RWPE1 (cell line): Measurements from ENCODE around the gene AVP.
"Not testable (repeated sequence)": the region's sequence is repeated elsewhere in the genome, so short reads cannot be mapped to it uniquely, and the experiment has no call there.

Experiments used
- CTCF ChIA-PET: fragments of 350-600 bp; sonication (Branson Sonifier 250); formaldehyde crosslinking; extraction: SDS; loops from one replicate; lab custom pipeline; 2021; lab: Yijun Ruan, JAX
- POLR2A ChIA-PET: fragments of 400-600 bp; formaldehyde crosslinking; extraction: SDS; loops from one replicate; lab custom pipeline; 2020; ENCODE audit warnings: antibody characterized with exemption; ENCODE audit not compliant: low non-redundant PET; lab: Yijun Ruan, JAX
- DNase-seq: peaks from one replicate; pipeline ENCODE4 v3.0.0; 2012; ENCODE audit warnings: low spot score
- H3K27ac ChIP-seq: fragments of 450-650 bp; 2 replicates; pipeline ENCODE4 v1.5.1; 2017
- TF ChIP-seq, protein P1 (sequence below): fragments of 450-650 bp; conservative IDR thresholded peaks from 2 replicates; pipeline ENCODE4 v1.5.1; 2017; ENCODE audit warnings: low read depth, mild to moderate bottlenecking

AVP gene

DNA sequence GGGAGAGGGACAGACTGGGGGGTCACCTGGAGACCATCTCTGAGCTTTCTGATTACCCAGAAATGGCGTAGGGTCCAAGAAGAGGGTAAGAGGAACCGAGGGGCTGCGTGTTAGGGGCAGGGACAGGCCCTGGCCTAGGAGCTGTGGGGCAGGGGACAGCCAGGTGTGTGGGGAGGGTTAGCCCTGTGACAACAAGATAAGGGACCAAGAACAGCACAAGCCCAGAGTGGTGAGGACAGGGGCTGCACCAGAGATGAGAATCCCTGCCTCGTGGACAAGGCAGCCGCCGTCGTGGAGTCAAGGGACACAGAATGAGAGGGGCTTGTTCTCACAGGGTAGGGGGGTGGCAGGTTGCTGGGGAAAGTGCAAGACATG, 449 bp upstream of the AVP start:
- H3K27ac ChIP-seq, result no peak overlapping the region
- CTCF ChIA-PET, result interaction anchor here (0.6 kb wide), 1 partner anchor 1507 kb away, joined by 3 read pairs; no protein-coding TSS in a partner anchor
- TF ChIP-seq, protein P1, sequence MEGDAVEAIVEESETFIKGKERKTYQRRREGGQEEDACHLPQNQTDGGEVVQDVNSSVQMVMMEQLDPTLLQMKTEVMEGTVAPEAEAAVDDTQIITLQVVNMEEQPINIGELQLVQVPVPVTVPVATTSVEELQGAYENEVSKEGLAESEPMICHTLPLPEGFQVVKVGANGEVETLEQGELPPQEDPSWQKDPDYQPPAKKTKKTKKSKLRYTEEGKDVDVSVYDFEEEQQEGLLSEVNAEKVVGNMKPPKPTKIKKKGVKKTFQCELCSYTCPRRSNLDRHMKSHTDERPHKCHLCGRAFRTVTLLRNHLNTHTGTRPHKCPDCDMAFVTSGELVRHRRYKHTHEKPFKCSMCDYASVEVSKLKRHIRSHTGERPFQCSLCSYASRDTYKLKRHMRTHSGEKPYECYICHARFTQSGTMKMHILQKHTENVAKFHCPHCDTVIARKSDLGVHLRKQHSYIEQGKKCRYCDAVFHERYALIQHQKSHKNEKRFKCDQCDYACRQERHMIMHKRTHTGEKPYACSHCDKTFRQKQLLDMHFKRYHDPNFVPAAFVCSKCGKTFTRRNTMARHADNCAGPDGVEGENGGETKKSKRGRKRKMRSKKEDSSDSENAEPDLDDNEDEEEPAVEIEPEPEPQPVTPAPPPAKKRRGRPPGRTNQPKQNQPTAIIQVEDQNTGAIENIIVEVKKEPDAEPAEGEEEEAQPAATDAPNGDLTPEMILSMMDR, result no peak
- POLR2A ChIA-PET, result no interaction called here
- DNase-seq, result no peak

DNA sequence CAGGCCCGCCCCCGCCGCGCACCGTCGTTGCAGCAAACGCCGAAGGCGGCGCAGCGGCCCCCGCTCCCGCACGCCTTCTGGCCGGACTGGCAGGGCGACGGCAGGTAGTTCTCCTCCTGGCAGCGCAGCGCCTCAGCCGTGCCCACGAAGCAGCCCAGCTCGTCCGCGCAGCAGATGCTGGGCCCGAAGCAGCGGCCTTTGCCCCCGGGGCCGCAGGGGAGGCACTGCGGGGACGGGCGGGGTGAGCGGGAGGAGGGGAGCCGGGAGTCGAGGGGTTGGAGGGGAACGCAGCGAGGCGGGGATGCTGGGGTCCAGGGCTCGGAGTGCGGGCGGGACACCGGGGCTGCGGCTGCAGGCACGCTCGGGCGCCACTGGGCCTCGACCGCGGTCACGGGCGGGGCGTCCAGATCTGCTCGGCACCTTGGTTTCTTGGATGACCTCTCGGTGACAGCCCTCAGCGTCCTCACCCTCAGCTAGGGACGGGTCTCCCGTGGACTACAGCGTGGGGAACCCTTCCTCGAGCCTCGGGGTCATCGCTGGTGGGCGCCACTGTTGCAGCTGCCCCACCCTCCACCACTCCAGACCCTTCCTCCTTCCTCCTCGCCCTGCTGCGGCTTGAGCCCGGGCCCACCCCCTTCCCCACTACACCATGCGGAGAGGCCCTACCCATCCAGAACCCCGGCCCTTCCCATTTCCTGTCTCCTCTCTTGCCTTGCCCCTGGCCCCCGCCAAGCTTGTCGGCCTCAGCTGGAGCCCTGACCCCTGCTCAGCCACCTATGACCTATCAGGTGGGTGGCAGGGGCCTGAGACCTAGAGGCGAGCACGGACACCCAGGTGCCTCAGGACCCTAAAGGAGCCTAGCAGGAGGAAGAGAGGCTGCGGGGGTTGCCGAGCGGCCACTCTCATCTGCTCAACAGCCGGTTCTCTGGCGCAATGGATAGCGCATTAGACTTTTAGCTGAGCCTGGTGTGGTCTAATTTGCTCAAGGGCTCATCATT, 1.3 kb downstream of the AVP start:
- DNase-seq, result no peak
- ChIA-PET CTCF (interaction anchor here (0.7 kb wide), 1 partner anchor 30 kb away, joined by 7 read pairs; no protein-coding TSS in a partner anchor), POLR2A (no interaction called here)
- TF ChIP-seq, protein P1, result no peak
- H3K27ac ChIP-seq, result no peak overlapping the region

GRCh38 chr20:3082306-3082951, 2.1 kb downstream of the AVP start:
- CTCF ChIA-PET, result no interaction called here

GRCh38 chr20:3081641-3082040, 2.9 kb downstream of the AVP start:
- no peak for DNase-seq
- H3K27ac ChIP-seq, result no peak overlapping the region
- TF ChIP-seq, protein P1, result no peak
- ChIA-PET POLR2A (no interaction called here), CTCF (no interaction called here)

More at GRCh38 chr20:3082306-3082951, 2.1 kb downstream of the AVP start:
- TF ChIP-seq, protein P1, result no peak
- POLR2A ChIA-PET, result no interaction called here
- no peak for DNase-seq
- H3K27ac ChIP-seq, result no peak overlapping the region

- TF ChIP-seq, protein P1, result no peak
- no peak overlapping the region for H3K27ac ChIP-seq
- ChIA-PET POLR2A (no interaction called here), CTCF (no interaction called here)
- DNase-seq, result no peak
Measured at GRCh38 chr20:3080939-3081388, 3.6 kb downstream of the AVP start.

- H3K27ac ChIP-seq, result no peak overlapping the region
- CTCF ChIA-PET, result interaction anchor here (0.6 to 1.7 kb wide), 5 partner anchors 24 to 93 kb away, joined by 3 to 6 read pairs (median 4); no protein-coding TSS in a partner anchor
Measured at GRCh38 chr20:3077618-3078134, 6.8 kb downstream of the AVP start.

GRCh38 chr20:3075315-3075714, 9.2 kb downstream of the AVP start:
- H3K27ac ChIP-seq, CTCF ChIA-PET, POLR2A ChIA-PET, DNase-seq: not testable (repeated sequence)

More at GRCh38 chr20:3077618-3078134, 6.8 kb downstream of the AVP start:
- no peak for DNase-seq
- POLR2A ChIA-PET, result no interaction called here
- TF ChIP-seq, protein P1, result no peak
